Stomach (tissue), 4 donors: ENCODE results near the gene ELP1.
"Not testable (repeated sequence)": the region's sequence is repeated elsewhere in the genome, so short reads cannot be mapped to it uniquely, and the experiment has no call there.

Source experiments
- EP300 ChIP-seq: sonication (generic); formaldehyde crosslinking; IDR thresholded peaks from one replicate; pipeline ENCODE4 v1.6.1; 2017; ENCODE audit warnings: antibody characterized with exemption
- POLR2A ChIP-seq, 4 donors: fragments of 450-650 bp; IDR thresholded peaks; one replicate each; pipeline ENCODE4 v1.6.1; 2016; ENCODE audit warnings: antibody characterized with exemption in 4 of 4, control low read depth in 2 of 4, mild to moderate bottlenecking in 1 of 4, moderate library complexity in 1 of 4
- POLR2AphosphoS5 ChIP-seq, 3 donors: sonication (generic); formaldehyde crosslinking; IDR thresholded peaks; one replicate each; pipeline ENCODE4 v1.6.1; 2016; ENCODE audit warnings: antibody characterized with exemption in 3 of 3
- TF ChIP-seq, protein P1 (sequence below), 7 experiments: fragments of 450-650 bp in 4 of 7; fragments of 200-600 bp in 3 of 7; sonication (generic) in 3 of 7; IDR thresholded peaks; one replicate each; pipeline ENCODE4 v1.5.1; 2016 to 2019; ENCODE audit warnings: antibody characterized with exemption in 7 of 7, control low read depth in 2 of 7, mild to moderate bottlenecking in 1 of 7

DNA sequence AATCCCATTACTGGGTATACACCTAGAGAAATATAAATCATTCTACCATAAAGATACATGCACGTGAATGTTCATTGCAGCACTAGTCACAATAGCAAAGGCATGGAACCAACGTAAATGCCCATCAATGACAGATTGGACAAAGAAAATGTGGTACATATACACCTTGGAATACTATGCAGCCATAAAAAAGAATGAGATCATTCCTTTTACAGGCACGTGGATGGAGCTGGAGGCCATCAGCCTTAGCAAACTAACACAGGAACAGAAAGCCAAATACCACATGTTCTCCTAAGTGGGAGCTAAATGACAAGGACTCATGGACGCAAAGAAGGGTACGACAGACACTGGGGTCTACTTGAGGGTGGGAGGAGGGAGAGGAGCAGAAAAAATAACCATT, 94.4 kb downstream of the ELP1 start:
- TF ChIP-seq, protein P1, sequence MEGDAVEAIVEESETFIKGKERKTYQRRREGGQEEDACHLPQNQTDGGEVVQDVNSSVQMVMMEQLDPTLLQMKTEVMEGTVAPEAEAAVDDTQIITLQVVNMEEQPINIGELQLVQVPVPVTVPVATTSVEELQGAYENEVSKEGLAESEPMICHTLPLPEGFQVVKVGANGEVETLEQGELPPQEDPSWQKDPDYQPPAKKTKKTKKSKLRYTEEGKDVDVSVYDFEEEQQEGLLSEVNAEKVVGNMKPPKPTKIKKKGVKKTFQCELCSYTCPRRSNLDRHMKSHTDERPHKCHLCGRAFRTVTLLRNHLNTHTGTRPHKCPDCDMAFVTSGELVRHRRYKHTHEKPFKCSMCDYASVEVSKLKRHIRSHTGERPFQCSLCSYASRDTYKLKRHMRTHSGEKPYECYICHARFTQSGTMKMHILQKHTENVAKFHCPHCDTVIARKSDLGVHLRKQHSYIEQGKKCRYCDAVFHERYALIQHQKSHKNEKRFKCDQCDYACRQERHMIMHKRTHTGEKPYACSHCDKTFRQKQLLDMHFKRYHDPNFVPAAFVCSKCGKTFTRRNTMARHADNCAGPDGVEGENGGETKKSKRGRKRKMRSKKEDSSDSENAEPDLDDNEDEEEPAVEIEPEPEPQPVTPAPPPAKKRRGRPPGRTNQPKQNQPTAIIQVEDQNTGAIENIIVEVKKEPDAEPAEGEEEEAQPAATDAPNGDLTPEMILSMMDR (IDR thresholded peaks at IDR 0.05): not testable (repeated sequence)
- TF ChIP-seq POLR2AphosphoS5 (IDR thresholded peaks at IDR 0.05); POLR2A (IDR thresholded peaks at IDR 0.05); EP300: not testable (repeated sequence)
